ENCODE measurements around the gene LTC4S.

Gene LTC4S

DNA sequence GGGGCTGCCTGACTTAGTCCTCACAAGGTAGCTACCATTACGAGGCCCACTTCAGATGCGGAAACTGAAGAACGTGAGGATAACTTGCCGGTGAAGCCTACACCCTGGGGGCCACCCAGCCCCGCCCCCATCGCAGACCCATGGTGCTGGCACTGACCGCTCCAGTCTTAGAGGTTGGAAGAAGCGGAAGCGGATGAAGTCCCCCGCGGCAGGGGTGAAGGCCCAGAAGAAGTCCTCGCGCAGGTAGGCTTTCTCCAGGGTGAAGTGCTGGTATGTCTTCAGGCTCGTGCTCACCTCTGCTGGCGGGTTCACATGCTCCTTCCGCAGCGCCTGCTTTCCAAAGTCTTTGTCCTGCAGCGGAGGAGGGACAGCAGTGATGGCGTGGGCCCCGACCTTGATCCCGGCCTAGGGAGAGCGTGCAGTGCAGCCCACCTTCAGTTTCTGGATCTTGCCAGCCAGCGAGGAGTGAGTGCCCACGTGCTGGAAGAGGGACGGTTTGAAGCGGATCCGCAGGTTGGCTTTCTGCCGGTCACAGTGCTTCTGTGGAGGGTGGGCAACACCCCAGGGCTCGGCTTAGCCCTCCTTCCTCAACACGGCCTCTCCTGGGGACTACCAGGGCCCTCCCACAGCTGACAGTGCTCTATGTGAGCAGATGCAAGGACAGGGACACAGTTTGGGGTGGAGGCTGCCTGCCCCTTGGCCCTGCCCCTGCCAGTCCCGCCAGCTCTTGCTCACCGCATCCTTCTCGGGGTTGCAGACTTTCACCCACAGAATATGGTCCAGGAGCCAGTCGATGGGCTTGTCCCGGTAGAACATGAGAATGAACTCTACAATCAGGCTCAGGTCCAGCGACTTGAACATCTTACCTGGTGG, 5.2 kb downstream of the LTC4S start:
- Histone ChIP-seq H2AFZ (ENCODE audit: low read length) (no peak overlapping the region), H3K4me1 (ENCODE audit: insufficient read depth, low read length, severe bottlenecking) (peaks cover 18% of the 10 kb centered on the region), H3K36me3 (ENCODE audit: insufficient read depth, low read length) (peaks cover 5% of the 10 kb centered on the region), H4K20me1 (ENCODE audit: insufficient read depth, low read length) (no peaks in the 10 kb centered on the region), H3K9ac (ENCODE audit: low read length) (no peak overlapping the region), H3F3A (ENCODE audit: insufficient read depth, low read length) (no peaks in the 10 kb centered on the region), H3K4me3 (ENCODE audit: low read depth, low read length, poor library complexity, severe bottlenecking) (no peak overlapping the region), H3K27ac (ENCODE audit: low read depth, low read length, poor library complexity, severe bottlenecking) (no peak overlapping the region), H3K4me2 (ENCODE audit: low read length) (no peak overlapping the region), H3K27me3 (ENCODE audit: insufficient read depth, low read length) (no peaks in the 10 kb centered on the region), H3K9me3 (ENCODE audit: low read length) (no peaks in the 10 kb centered on the region), H3K79me2 (ENCODE audit: insufficient read depth, low read length) (no peaks in the 10 kb centered on the region), H3K9me2 (ENCODE audit: low read depth, low read length) (no peaks in the 10 kb centered on the region)
- TF ChIP-seq, protein P1, sequence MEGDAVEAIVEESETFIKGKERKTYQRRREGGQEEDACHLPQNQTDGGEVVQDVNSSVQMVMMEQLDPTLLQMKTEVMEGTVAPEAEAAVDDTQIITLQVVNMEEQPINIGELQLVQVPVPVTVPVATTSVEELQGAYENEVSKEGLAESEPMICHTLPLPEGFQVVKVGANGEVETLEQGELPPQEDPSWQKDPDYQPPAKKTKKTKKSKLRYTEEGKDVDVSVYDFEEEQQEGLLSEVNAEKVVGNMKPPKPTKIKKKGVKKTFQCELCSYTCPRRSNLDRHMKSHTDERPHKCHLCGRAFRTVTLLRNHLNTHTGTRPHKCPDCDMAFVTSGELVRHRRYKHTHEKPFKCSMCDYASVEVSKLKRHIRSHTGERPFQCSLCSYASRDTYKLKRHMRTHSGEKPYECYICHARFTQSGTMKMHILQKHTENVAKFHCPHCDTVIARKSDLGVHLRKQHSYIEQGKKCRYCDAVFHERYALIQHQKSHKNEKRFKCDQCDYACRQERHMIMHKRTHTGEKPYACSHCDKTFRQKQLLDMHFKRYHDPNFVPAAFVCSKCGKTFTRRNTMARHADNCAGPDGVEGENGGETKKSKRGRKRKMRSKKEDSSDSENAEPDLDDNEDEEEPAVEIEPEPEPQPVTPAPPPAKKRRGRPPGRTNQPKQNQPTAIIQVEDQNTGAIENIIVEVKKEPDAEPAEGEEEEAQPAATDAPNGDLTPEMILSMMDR (IDR thresholded peaks at IDR 0.05; ENCODE audit: low read length): no peak
- TF ChIP-seq EZH2 (IDR thresholded peaks at IDR 0.05; ENCODE audit: borderline replicate concordance, low read length): no peak

DNA sequence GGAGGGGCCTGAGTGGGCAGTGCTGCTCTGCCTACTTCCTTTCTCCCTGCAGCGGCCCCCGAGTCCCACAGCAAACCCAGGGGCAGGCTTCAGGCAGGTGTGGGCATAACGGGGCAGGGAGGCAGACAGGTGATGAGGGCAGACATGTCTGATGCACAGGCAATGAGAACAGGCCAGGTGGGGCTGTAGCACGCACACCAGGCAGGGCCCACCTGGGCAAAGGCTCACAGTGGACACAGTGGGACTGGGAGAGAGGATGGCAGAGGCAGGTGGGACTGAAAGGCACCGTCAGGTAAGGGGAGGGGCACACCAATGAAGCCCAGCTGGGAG, 5.8 kb downstream of the LTC4S start:
- Histone ChIP-seq H4K20me1 (ENCODE audit: insufficient read depth, low read length) (no peaks in the 10 kb centered on the region), H3K4me1 (ENCODE audit: insufficient read depth, low read length, severe bottlenecking) (peaks cover 16% of the 10 kb centered on the region), H3K36me3 (ENCODE audit: insufficient read depth, low read length) (peaks cover 5% of the 10 kb centered on the region), H3K4me3 (ENCODE audit: low read depth, low read length, poor library complexity, severe bottlenecking) (no peak overlapping the region), H3K9me3 (ENCODE audit: low read length) (no peaks in the 10 kb centered on the region), H3K27me3 (ENCODE audit: insufficient read depth, low read length) (no peaks in the 10 kb centered on the region), H3K4me2 (ENCODE audit: low read length) (no peak overlapping the region), H2AFZ (ENCODE audit: low read length) (no peak overlapping the region), H3K9ac (ENCODE audit: low read length) (no peak overlapping the region), H3K79me2 (ENCODE audit: insufficient read depth, low read length) (no peaks in the 10 kb centered on the region), H3F3A (ENCODE audit: insufficient read depth, low read length) (no peaks in the 10 kb centered on the region), H3K27ac (ENCODE audit: low read depth, low read length, poor library complexity, severe bottlenecking) (no peak overlapping the region), H3K9me2 (ENCODE audit: low read depth, low read length) (no peaks in the 10 kb centered on the region)
- TF ChIP-seq, protein P1 (IDR thresholded peaks at IDR 0.05; ENCODE audit: low read length): no peak
- TF ChIP-seq EZH2 (IDR thresholded peaks at IDR 0.05; ENCODE audit: borderline replicate concordance, low read length): no peak

DNA sequence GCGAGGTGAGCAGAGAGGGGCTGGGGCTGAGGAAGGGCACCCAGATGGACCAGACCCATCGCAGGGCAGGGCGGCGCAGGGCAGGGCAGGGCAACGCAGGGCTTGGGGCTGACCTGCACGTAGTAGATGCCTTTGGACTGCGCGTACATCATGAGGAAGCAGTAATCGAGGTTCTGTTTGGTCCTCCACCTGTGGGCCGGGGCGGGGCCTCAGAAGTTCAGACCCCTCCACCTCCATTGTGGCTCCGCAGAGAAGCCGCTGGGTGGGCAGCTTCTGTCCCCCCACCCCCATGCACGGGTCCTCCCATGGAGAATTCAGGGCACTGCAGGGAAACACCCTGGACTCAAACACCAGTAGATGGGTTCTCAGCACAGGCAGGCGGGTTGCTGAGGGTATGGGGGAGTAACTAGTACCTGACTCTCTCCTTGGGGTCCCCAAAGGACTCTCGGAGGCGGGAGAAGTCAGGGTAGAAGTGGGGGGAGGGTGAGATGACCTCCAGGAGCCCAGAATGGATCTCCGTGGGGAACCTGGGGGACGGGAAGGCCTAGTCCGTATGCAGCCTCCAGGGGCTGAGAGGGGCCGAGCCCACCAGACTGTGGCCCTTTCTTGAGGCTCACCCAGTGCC, 6.4 kb downstream of the LTC4S start:
- Histone ChIP-seq H3K4me2 (ENCODE audit: low read length) (no peak overlapping the region), H3K9ac (ENCODE audit: low read length) (no peak overlapping the region), H3K27me3 (ENCODE audit: insufficient read depth, low read length) (no peaks in the 10 kb centered on the region), H2AFZ (ENCODE audit: low read length) (no peak overlapping the region), H3K27ac (ENCODE audit: low read depth, low read length, poor library complexity, severe bottlenecking) (no peak overlapping the region), H3K79me2 (ENCODE audit: insufficient read depth, low read length) (no peaks in the 10 kb centered on the region), H3K9me2 (ENCODE audit: low read depth, low read length) (no peaks in the 10 kb centered on the region), H3K4me1 (ENCODE audit: insufficient read depth, low read length, severe bottlenecking) (peaks cover 17% of the 10 kb centered on the region), H3K9me3 (ENCODE audit: low read length) (no peaks in the 10 kb centered on the region), H3F3A (ENCODE audit: insufficient read depth, low read length) (no peaks in the 10 kb centered on the region), H3K36me3 (ENCODE audit: insufficient read depth, low read length) (peaks cover 5% of the 10 kb centered on the region), H3K4me3 (ENCODE audit: low read depth, low read length, poor library complexity, severe bottlenecking) (no peak overlapping the region), H4K20me1 (ENCODE audit: insufficient read depth, low read length) (no peaks in the 10 kb centered on the region)
- no peak for TF ChIP-seq EZH2 (IDR thresholded peaks at IDR 0.05; ENCODE audit: borderline replicate concordance, low read length)
- TF ChIP-seq, protein P1 (IDR thresholded peaks at IDR 0.05; ENCODE audit: low read length): no peak

Measured in OCI-LY1 (cell line).